CD14-positive monocyte (primary cell): ENCODE data around the gene CNTFR. TPM values are rescaled to one million over a fixed set of nuclear protein-coding genes. Genes with fewer than 3 reads are reported as not detected.

Experiments
- DNase-seq, 3 donors: peaks; one replicate each; pipeline ENCODE4 v3.0.0-alpha.2; 2011 to 2022
- H2AFZ ChIP-seq: 2 replicates; pipeline ENCODE4 v1.6.0; 2012; ENCODE audit warnings: mild to moderate bottlenecking, low read depth, low read length, inconsistent platforms; ENCODE audit not compliant: insufficient read depth, poor library complexity, severe bottlenecking
- H3K27ac ChIP-seq, 2 donors: 1 replicate in 1 of 2; 2 replicates in 1 of 2; pipeline ENCODE4 v1.5.1; 2012 to 2013; ENCODE audit warnings: low read length in 2 of 2, control low read depth in 1 of 2, inconsistent platforms in 1 of 2, low read depth in 1 of 2, mild to moderate bottlenecking in 1 of 2
- H3K27me3 ChIP-seq, 2 donors: one replicate each; pipeline versions ENCODE4 v1.6.0 to v1.6.1; 2011 to 2013; ENCODE audit warnings: low read length in 2 of 2; ENCODE audit not compliant: control insufficient read depth in 2 of 2, insufficient read depth in 2 of 2
- H3K36me3 ChIP-seq, 2 donors: replicated peaks in 1 of 2; 1 replicate in 1 of 2; 2 replicates in 1 of 2; pipeline versions ENCODE4 v1.5.1 to v1.6.1; 2012 to 2013; ENCODE audit warnings: low read length in 2 of 2, control low read depth in 1 of 2, inconsistent platforms in 1 of 2, mild to moderate bottlenecking in 1 of 2; ENCODE audit not compliant: insufficient read depth in 2 of 2, control insufficient read depth in 1 of 2
- H3K4me1 ChIP-seq, 2 donors: 1 replicate in 1 of 2; 2 replicates in 1 of 2; pipeline versions ENCODE4 v1.5.1 to v1.6.1; 2012 to 2013; ENCODE audit warnings: low read length in 2 of 2, control low read depth in 1 of 2, inconsistent platforms in 1 of 2, mild to moderate bottlenecking in 1 of 2, moderate library complexity in 1 of 2; ENCODE audit not compliant: insufficient read depth in 2 of 2, control insufficient read depth in 1 of 2
- H3K4me2 ChIP-seq: replicated peaks from 2 replicates; pipeline ENCODE3; 2012; ENCODE audit warnings: low read length, moderate library complexity, mild to moderate bottlenecking; ENCODE audit not compliant: poor library complexity, severe bottlenecking; ENCODE audit errors: extremely low read depth
- H3K4me3 ChIP-seq, 3 experiments: fragments of 200-600 bp in 1 of 3; sonication (generic) in 1 of 3; replicated peaks in 1 of 3; 1 replicate in 2 of 3; 2 replicates in 1 of 3; pipeline ENCODE4 v1.5.1; 2011 to 2013; ENCODE audit warnings: low read length in 3 of 3, mild to moderate bottlenecking in 3 of 3, control low read depth in 2 of 3, low read depth in 2 of 3, inconsistent platforms in 1 of 3, moderate library complexity in 1 of 3
- H3K79me2 ChIP-seq: 2 replicates; pipeline ENCODE4 v1.6.0; 2012; ENCODE audit warnings: mild to moderate bottlenecking, control low read depth, inconsistent platforms, low read length, moderate library complexity; ENCODE audit not compliant: insufficient read depth
- H3K9ac ChIP-seq: 2 replicates; pipeline ENCODE4 v1.6.0; 2017; ENCODE audit warnings: low read length, mild to moderate bottlenecking; ENCODE audit not compliant: insufficient read depth, poor library complexity, severe bottlenecking
- H3K9me3 ChIP-seq, 2 donors: replicated peaks in 1 of 2; 1 replicate in 1 of 2; 2 replicates in 1 of 2; pipeline versions ENCODE4 v1.5.1 to v1.6.1; 2012 to 2013; ENCODE audit warnings: low read length in 2 of 2, control low read depth in 1 of 2; ENCODE audit not compliant: control insufficient read depth in 1 of 2, insufficient read depth in 1 of 2
- H4K20me1 ChIP-seq: 2 replicates; pipeline ENCODE4 v1.6.0; 2012; ENCODE audit warnings: mild to moderate bottlenecking, low read length, control low read depth, moderate library complexity; ENCODE audit not compliant: insufficient read depth
- H3K27ac Mint-ChIP-seq, 7 donors: one replicate each; pipeline ENCODE4 v1.8.0; 2020; ENCODE audit warnings: mild to moderate bottlenecking in 7 of 7, mixed read lengths in 7 of 7, moderate library complexity in 6 of 7, inconsistent platforms in 2 of 7
- H3K27me3 Mint-ChIP-seq, 3 donors: one replicate each; pipeline ENCODE4 v1.8.0; 2021 to 2022; ENCODE audit warnings: low read depth in 3 of 3, mild to moderate bottlenecking in 3 of 3, mixed read lengths in 3 of 3, moderate library complexity in 3 of 3, inconsistent platforms in 1 of 3
- H3K36me3 Mint-ChIP-seq, 2 donors: one replicate each; pipeline ENCODE4 v1.8.0; 2020; ENCODE audit warnings: mixed read lengths in 2 of 2, inconsistent platforms in 1 of 2, mild to moderate bottlenecking in 1 of 2
- H3K4me1 Mint-ChIP-seq: one replicate; pipeline ENCODE4 v1.8.0; 2020; ENCODE audit warnings: mild to moderate bottlenecking, mixed read lengths
- H3K4me3 Mint-ChIP-seq, 2 donors: one replicate each; pipeline ENCODE4 v1.8.0; 2020; ENCODE audit warnings: mild to moderate bottlenecking in 2 of 2, mixed read lengths in 2 of 2, moderate library complexity in 1 of 2
- H3K9me3 Mint-ChIP-seq, 7 donors: one replicate each; pipeline ENCODE4 v1.8.0; 2020 to 2022; ENCODE audit warnings: mixed read lengths in 7 of 7, mild to moderate bottlenecking in 6 of 7, moderate library complexity in 6 of 7, inconsistent platforms in 2 of 7
- WGBS: methylation state at CpG from one replicate; pipeline ENCODE4 v1.1.5; 2013; ENCODE audit warnings: missing lambda C conversion rate; ENCODE audit not compliant: insufficient coverage; 5-methylcytosine and 5-hydroxymethylcytosine counted together
- intact Hi-C, 2 donors: fragments of 100-400 bp; cut with micrococcal nuclease; formaldehyde crosslinking; loops; one replicate each; pipeline versions ENCODE4 v1.15.0 to v1.15.1; 2023
- polyA plus RNA-seq, 3 donors: library from polyadenylated mRNA; depleted of rRNA in 1 of 3; unstranded in 2 of 3; stranded (reverse) in 1 of 3; fragments of 300-500 nt in 2 of 3; fragments of >200 nt in 1 of 3; fragmentation: Illumina TruSeq in 2 of 3; gene quantifications; 1 replicate in 2 of 3; 2 replicates in 1 of 3; pipeline ENCODE4 v1.2.3, GENCODE V29; 2012 to 2021
- TF ChIP-seq, protein P1 (sequence below): fragments of 200-600 bp; IDR thresholded peaks from one replicate; pipeline ENCODE4 v1.8.0; 2022; ENCODE audit warnings: antibody characterized with exemption, mild to moderate bottlenecking

CNTFR gene
- polyA plus RNA-seq, 3 donors: not detected

DNA sequence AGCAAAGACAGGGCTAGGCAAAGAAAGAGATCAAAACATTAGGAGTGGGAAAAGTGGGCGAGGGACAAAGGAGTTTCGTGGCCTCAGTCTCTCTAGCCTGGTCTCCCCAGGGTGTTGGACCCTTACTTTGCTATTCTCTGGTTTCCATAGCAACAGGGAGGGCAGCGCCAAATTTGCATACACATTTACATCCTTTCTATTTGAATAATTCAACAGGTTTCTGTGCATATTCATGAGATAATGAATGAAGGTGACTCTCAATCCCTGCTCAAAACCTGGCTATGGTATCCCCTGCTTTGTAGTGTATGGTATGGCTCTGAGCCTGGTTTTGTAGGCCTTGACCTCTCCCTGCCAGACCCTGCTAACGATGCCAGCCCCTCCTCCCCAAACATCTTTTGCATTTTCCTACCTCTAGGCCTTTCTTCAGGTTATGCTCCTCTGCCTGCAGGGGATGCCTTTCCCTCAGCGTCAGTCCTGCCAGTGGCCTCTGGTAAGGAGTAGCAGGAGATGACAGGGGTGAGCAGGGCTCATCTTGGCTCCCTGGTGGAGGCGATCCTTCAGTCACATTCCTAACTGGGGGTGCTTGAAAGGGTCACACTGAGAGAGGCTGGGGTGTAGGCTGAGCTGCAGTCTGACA is 12.5 kb upstream of the CNTFR start:
- H3K4me1 Mint-ChIP-seq: no peaks in the 10 kb centered on the region
- H3K9me3 ChIP-seq: no peaks in the 10 kb centered on the region
- H3K27me3 Mint-ChIP-seq: peaks cover 10 to 18% (median 15%) of the 10 kb centered on the region in 3 donors
- H4K20me1 ChIP-seq: no peaks in the 10 kb centered on the region
- no peaks in the 10 kb centered on the region for H3K36me3 Mint-ChIP-seq
- H3K36me3 ChIP-seq: no peaks in the 10 kb centered on the region
- peaks cover 0 to 2% (median 0%) of the 10 kb centered on the region in 7 donors for H3K9me3 Mint-ChIP-seq
- no peak overlapping the region for H3K4me2 ChIP-seq
- no peak overlapping the region for H3K27ac Mint-ChIP-seq
- H2AFZ ChIP-seq: no peak overlapping the region
- 92% methylated on average over 2 of the region's 6 CpGs for WGBS
- H3K9ac ChIP-seq: no peak overlapping the region
- H3K27me3 ChIP-seq: peaks cover 2 to 3% of the 10 kb centered on the region in 2 donors
- TF ChIP-seq, protein P1, sequence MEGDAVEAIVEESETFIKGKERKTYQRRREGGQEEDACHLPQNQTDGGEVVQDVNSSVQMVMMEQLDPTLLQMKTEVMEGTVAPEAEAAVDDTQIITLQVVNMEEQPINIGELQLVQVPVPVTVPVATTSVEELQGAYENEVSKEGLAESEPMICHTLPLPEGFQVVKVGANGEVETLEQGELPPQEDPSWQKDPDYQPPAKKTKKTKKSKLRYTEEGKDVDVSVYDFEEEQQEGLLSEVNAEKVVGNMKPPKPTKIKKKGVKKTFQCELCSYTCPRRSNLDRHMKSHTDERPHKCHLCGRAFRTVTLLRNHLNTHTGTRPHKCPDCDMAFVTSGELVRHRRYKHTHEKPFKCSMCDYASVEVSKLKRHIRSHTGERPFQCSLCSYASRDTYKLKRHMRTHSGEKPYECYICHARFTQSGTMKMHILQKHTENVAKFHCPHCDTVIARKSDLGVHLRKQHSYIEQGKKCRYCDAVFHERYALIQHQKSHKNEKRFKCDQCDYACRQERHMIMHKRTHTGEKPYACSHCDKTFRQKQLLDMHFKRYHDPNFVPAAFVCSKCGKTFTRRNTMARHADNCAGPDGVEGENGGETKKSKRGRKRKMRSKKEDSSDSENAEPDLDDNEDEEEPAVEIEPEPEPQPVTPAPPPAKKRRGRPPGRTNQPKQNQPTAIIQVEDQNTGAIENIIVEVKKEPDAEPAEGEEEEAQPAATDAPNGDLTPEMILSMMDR: no peak
- H3K4me1 ChIP-seq: no peaks in the 10 kb centered on the region
- DNase-seq: no peak
- intact Hi-C loops: loop anchor here (5.0 kb wide), 2 partner anchors 35 to 165 kb away; partner anchors contain the start of gene SIGMAR1 (in 1 of the 2)
- no peak overlapping the region for H3K4me3 ChIP-seq
- no peaks in the 10 kb centered on the region for H3K79me2 ChIP-seq
- no peak overlapping the region for H3K4me3 Mint-ChIP-seq
- no peak overlapping the region for H3K27ac ChIP-seq

DNA sequence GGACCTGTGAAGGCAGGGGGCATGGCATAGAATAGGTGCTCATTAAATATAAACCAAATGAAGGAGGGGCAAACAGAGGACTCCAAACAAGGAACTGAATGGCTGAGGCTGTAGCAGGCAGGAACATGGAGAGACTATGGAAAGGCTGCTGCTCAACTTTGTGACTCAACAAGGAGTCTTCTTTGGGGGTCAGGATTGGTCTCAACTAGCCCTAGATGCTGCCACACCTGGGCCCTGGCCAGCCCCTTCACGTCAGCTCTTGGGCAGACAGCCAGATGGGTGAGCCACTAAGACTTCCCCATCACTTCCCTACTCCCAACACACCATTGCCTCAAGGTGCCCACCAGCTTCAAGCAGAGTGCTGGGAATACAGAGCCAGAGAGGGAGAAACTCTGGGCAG is 11.4 kb upstream of the CNTFR start:
- Mint-ChIP-seq H3K4me3 (no peak overlapping the region), H3K27ac (no peak overlapping the region), H3K27me3 (peaks cover 16 to 26% (median 19%) of the 10 kb centered on the region in 3 donors), H3K9me3 (peaks cover 0 to 3% (median 0%) of the 10 kb centered on the region in 7 donors), H3K4me1 (no peaks in the 10 kb centered on the region), H3K36me3 (no peaks in the 10 kb centered on the region)
- WGBS: 0% methylated on average over 1 of the region's 1 CpG
- no peak overlapping the region for H3K9ac ChIP-seq
- H3K36me3 ChIP-seq: no peaks in the 10 kb centered on the region
- H4K20me1 ChIP-seq: no peaks in the 10 kb centered on the region
- intact Hi-C loops: loop anchor here (5.0 kb wide), 2 partner anchors 36 to 164 kb away; partner anchors contain the start of gene SIGMAR1 (in 1 of the 2)
- H3K27me3 ChIP-seq: peaks cover under 1 to 4% of the 10 kb centered on the region in 2 donors
- H3K4me2 ChIP-seq: no peak overlapping the region
- no peak overlapping the region for H3K27ac ChIP-seq
- no peak for DNase-seq
- TF ChIP-seq, protein P1: no peak
- no peak overlapping the region for H2AFZ ChIP-seq
- H3K9me3 ChIP-seq: no peaks in the 10 kb centered on the region
- no peaks in the 10 kb centered on the region for H3K4me1 ChIP-seq
- no peaks in the 10 kb centered on the region for H3K79me2 ChIP-seq
- H3K4me3 ChIP-seq: no peak overlapping the region
